ENCODE results near the gene PDE4D.

PDE4D gene

DNA sequence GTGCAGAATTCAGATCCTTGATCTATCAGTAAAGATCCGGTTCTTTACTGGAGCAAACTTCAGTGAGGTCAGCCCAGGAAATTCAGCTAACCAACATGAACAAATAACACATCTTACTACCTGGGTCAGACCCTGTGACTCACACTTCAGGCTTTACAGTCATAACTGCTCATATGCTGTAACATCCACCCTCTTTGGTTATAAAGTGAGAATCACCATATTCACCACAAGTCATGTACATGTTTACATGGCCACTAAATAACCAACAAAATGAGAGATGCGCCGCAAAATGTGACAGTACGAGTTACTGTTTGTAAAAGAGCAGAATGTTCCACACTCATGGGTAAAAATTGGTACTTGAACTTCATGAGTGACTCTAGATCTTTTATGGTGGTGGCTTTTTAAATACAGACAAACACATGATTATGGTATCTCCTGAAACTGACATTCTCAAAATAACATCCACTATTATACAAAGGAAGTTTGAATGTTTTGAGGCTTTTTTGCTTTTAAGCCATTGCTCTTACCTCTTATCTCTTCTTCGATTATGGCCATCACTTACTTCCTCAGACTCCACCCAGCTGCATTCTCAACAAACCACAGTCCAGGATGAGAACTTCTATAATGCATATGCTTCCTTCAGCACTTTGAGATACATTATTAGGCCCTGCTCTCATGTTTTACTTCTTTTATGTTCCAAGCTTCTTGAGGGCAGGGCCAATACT is 794.1 kb downstream of the PDE4D start:
- DNase-seq (ENCODE audit: low read depth), result peak; percentile 93
- no peak overlapping the region for H3K4me3 ChIP-seq (ENCODE audit: low read length)
- TF ChIP-seq, protein P1, sequence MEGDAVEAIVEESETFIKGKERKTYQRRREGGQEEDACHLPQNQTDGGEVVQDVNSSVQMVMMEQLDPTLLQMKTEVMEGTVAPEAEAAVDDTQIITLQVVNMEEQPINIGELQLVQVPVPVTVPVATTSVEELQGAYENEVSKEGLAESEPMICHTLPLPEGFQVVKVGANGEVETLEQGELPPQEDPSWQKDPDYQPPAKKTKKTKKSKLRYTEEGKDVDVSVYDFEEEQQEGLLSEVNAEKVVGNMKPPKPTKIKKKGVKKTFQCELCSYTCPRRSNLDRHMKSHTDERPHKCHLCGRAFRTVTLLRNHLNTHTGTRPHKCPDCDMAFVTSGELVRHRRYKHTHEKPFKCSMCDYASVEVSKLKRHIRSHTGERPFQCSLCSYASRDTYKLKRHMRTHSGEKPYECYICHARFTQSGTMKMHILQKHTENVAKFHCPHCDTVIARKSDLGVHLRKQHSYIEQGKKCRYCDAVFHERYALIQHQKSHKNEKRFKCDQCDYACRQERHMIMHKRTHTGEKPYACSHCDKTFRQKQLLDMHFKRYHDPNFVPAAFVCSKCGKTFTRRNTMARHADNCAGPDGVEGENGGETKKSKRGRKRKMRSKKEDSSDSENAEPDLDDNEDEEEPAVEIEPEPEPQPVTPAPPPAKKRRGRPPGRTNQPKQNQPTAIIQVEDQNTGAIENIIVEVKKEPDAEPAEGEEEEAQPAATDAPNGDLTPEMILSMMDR (IDR thresholded peaks at IDR 0.05; ENCODE audit: insufficient read depth, low read depth, low read length, missing control alignments), result no peak

DNA sequence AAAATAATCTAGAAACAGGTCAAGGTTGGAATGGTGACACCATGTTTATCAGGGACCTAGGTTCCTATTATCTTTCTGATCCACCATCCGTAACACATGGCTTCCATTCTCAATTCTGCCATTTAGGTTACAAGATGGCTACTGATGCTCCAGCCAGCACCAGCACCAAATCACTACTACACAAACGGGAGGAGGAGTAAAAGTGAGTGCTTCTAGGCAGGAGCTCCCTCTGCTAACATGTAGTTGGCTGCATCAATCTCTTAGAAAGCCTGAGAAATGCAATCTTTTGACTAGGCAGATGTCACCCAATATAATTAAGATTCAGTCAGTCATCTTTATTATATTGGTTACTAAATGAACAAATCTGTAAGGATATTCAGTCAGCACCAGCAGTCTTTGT is 794.8 kb downstream of the PDE4D start:
- no peak for DNase-seq (ENCODE audit: low read depth)
- H3K4me3 ChIP-seq (ENCODE audit: low read length), result no peak overlapping the region
- TF ChIP-seq, protein P1 (IDR thresholded peaks at IDR 0.05; ENCODE audit: insufficient read depth, low read depth, low read length, missing control alignments), result no peak

DNA sequence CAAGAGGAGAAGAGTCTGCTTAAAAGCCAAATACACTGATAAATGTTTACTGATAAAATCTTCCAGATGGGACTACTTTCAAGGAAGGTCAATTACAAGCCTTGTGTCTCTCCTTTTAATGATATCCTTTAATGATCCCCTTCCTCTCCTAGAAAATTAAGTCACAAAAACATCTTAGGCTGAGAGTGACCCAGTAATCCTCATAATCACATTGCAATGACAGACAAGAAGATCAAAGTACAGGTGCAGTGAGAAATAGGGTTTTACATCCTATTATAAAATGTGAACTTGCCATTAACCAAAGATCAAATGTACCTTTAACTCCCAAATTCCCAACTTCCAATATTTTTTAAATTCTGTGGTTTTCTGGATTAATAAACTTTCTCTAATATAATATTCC is 795.8 kb downstream of the PDE4D start:
- no peak for DNase-seq (ENCODE audit: low read depth)
- no peak overlapping the region for H3K4me3 ChIP-seq (ENCODE audit: low read length)
- TF ChIP-seq, protein P1 (IDR thresholded peaks at IDR 0.05; ENCODE audit: insufficient read depth, low read depth, low read length, missing control alignments), result no peak

DNA sequence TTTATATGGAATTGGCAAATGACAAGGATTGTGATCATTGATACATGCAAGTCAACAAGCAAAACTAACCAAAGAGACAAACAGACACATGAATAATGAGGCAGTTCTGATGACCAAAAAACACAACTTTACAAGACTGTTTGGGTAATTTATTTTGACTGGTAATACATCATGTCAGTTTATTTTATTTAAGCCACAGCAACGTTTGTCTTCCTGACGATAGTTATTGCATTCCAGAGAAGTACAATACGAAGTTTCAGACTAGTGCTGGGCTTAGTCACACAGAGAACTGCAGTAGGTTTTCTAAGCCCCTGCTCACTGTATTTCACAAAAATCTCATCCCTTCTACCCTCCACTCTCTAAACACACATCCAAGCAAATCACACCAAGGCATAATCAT is 796.4 kb downstream of the PDE4D start:
- TF ChIP-seq, protein P1 (IDR thresholded peaks at IDR 0.05; ENCODE audit: insufficient read depth, low read depth, low read length, missing control alignments), result no peak
- H3K4me3 ChIP-seq (ENCODE audit: low read length), result no peak overlapping the region
- no peak for DNase-seq (ENCODE audit: low read depth)

DNA sequence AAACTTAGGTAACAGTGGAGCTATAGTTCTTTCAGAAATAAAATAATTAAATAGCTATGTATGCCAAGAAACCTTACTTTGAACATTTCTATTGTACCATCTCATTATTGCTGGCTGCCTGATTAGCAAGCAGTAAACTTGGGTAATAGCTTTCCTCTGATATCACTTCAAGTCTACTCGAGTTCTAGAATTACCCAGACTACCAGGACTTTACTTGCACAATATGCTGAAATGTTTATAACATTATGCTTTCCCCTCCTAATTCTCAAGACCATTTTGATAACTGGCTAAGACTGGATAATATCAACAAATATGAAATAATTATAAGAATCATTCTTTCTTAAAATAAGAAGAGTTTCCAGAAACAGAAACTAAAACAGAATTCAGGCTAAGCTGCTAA is 798.0 kb downstream of the PDE4D start:
- peak; percentile 10 for DNase-seq (ENCODE audit: low read depth)
- TF ChIP-seq, protein P1 (IDR thresholded peaks at IDR 0.05; ENCODE audit: insufficient read depth, low read depth, low read length, missing control alignments), result no peak
- H3K4me3 ChIP-seq (ENCODE audit: low read length), result no peak overlapping the region

DNA sequence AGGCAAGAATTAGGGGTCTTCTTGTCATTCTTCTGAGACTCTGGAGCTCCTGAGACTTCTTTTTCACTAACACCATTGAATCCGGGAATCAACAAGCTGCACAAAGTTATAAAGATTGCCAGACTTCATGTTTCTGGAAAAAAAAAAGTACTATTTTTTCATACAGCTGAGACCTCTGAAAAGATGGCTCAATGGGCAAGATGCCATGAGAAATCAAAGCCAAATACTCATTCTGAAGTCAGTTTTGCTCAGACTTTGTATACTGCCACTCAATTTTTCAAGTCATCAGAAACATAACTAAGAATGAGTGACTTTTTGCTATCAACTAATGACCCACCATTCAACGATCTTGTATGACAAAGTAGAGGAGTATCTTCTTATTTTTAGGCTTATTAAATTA is 798.7 kb downstream of the PDE4D start:
- TF ChIP-seq, protein P1 (IDR thresholded peaks at IDR 0.05; ENCODE audit: insufficient read depth, low read depth, low read length, missing control alignments), result no peak
- H3K4me3 ChIP-seq (ENCODE audit: low read length), result no peak overlapping the region
- no peak for DNase-seq (ENCODE audit: low read depth)

DNA sequence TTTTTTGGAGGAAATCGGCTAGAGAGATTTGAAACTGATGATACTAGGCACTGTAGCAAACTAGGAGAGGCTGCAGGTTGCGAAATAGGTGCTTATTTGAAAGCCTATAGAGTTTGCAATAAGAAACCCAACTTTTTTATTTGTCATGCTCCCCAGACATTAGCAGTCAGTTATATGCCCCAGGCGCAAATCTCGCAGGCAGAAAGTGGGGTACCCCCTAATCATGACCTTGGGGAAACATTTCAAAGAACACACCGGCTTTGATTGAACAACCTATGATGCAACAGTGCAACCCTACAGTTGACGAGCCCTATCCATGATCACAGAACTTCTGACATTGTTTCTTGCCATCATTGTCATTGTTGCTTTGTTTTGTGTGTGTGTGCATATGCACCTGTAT is 800.2 kb downstream of the PDE4D start:
- no peak overlapping the region for H3K4me3 ChIP-seq (ENCODE audit: low read length)
- peak; percentile 17 for DNase-seq (ENCODE audit: low read depth)
- TF ChIP-seq, protein P1 (IDR thresholded peaks at IDR 0.05; ENCODE audit: insufficient read depth, low read depth, low read length, missing control alignments), result no peak

Measured in epithelial cell of esophagus (primary cell).